DMS53 treated with DMSO at 0.1 percent for 48 hours (cell line): ENCODE data around the gene AIFM3.
"Not testable (repeated sequence)": the region's sequence is repeated elsewhere in the genome, so short reads cannot be mapped to it uniquely, and the experiment has no call there.

Experiments used
- DNase-seq: peaks from one replicate; lab custom pipeline; 2025; ENCODE audit not compliant: unreplicated experiment; lab: John Stamatoyannopoulos, UW

The AIFM3 gene

DNA sequence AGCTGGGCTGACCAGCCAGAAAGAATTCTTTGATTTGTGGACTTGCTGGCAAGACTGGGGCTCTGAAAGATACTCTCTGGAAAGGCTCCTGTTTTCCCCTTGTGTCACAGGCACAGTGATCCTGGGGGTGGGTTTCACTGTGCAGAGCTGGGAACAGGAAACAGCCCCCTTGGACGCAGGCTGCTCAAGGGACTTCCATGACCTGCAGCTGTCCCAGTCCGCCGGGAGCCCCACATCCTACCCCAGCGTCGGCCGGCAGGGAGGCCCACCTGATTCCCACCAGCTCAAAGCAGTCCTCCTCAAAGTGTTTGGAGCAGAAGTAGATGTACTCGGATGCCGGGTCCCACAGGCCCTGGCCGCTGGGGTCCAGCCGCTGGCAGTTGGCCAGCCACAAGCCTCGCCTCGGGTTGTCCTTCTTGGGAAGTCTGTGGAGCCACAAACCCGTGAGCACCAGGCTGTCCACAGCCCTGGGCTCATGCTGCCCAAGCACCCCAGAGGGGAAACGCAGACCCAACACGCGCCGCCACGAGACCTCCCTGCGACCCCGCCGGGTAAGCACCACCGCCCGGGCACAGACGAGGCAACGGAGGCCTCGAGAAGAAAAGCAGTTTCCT lies 34.0 kb downstream of the AIFM3 start:
- DNase-seq = no peak

DNA sequence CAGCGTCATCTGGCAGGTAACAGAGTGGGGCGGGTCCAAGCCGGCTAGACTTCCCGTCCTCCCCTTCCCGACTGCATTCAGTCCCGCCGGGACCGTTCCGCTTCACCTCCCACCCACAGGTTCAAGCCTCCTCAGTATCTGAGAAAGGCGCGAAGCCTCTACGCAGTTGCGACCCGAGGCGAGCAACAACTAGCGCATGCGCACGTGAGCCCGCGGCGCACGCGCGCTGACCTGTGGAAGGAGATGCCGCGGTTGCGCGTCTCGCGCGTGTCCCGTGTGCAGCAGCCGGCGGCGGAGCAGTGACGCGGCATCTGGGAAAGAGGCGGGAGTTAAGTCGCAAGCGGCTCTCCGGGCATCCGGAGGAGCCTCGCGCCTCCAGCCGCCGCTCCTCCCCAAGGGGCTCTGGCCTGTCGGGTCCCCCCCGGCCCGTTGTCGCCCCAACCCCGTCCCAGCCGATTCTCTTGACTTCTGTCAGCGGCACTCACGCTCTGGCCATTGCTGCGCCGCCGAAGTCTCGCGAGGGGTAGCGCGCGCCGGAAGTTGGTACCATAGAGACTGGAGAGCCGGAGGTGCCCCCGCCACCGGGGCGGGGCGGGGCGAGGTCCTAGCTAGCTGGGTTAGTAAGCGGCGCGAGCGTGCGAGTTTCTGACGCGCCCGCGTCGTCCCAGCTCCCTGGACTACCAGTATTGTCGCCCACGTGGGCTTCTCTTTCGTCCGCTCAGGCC lies 34.7 kb downstream of the AIFM3 start, which contains the start of gene THAP7:
TSS of gene THAP7 (minus strand) at position 518 of the 725 bp plus-strand sequence. CDS start at position 311, 207 bp downstream.
- DNase-seq = peak; percentile 60

DNA sequence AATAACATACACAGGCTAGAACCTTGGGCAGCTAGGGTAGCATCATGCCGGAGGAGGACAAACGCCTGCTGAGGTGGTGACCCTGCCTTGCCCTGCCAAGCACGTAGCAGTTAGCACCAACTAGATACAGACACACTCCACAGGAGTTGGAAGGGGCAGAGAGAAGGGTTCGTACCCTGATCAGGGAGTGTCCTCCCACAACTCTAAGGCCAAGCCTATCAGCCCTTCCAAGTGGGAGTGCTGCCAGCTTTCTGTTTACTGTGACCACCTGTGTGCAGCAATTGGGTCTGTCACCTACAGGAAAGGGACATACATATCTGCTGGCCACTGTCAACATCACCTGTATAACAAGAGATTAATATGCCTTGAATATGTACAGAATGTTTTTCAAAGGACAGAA lies 36.7 kb downstream of the AIFM3 start:
- no peak for DNase-seq

DNA sequence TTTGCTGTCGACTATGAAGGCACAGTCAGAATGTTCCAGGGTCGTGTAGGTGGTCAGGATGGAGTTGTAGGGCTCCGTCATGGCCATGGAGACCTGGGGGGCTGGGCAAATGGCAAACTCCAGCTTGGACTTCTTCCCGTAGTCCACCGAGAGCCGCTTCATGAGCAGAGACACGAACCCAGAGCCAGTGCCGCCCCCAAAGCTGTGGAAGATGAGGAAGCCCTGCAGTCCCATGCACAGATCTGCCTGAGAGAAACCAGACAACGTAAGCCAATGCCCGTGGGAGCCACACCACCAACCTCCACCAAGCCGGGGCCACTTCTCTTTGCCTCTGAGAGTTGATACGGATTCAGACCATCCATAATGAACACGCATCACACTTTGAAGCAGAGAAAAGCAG lies 42.2 kb downstream of the AIFM3 start:
- not testable (repeated sequence) for DNase-seq

DNA sequence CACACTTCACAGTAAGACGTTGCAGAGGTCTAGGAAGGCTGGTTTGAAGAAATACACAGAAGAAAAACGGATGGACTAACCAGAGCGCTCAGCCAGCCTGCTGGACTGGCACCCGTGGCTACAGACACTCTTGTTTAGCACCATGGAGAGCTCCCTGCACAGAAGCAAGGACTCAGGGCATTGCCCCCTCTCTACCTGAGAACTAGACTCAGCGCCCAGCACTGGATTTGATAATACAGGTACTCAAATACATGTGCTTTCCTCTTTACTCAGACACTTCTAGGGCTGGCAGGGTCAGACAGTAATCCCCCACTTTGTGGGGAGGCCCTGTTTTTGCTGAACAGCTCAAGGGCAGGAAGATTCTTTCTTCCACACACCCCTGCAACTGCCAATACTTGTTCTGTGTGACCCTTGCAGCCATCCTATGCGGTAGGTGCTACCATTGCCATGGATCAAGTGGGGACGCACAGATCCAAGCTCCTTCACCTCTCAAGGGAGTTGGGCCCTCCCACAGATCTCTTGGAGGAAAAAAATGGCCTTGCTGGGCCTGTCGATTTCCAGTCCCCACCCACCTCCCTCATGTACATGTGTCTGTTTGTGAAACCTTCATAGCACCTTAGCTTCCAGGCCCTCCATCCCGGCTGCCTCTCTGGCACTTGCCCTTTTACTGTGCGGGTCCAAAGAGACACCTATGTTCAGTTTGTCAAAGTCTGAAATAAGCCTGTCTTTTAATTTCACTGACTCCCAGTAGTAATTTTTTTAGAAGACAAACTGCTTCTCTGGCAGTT lies 42.8 kb downstream of the AIFM3 start:
- DNase-seq = no peak

DNA sequence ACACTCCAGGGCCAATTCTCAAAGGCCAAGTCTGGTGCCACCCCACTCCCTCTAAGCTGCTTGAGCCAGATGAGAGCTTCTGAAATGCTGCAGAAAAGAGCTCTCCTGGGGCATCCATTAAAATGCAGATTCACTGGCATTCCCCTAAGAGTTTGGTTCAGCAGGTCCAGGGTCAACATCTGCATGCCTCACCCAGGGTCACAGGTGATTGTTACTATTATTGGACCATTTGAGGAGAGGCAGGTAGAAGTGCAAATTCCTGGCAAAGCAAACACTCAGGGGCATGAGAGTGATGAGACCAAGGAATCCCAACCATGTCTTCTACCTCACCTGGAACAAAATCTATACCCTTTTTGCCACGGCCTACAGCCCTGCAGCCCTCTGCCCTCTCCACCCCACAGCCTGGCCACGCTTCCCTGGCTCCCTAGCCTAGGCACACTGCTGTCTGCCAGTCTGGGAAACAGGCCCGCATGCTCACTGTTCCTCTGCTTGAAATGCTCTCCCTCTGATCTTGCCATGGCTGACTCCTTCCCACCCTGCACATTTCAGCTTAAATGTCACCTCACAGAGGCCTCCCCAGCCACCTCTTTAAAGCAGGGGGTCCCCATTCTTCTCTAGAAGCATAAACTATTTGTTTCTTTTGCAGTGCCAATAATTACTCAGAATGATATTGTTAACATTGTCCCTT lies 43.5 kb downstream of the AIFM3 start:
- DNase-seq = no peak

GRCh38 chr22:21012446-21013407 lies 45.7 kb downstream of the AIFM3 start:
- no peak for DNase-seq

DNA sequence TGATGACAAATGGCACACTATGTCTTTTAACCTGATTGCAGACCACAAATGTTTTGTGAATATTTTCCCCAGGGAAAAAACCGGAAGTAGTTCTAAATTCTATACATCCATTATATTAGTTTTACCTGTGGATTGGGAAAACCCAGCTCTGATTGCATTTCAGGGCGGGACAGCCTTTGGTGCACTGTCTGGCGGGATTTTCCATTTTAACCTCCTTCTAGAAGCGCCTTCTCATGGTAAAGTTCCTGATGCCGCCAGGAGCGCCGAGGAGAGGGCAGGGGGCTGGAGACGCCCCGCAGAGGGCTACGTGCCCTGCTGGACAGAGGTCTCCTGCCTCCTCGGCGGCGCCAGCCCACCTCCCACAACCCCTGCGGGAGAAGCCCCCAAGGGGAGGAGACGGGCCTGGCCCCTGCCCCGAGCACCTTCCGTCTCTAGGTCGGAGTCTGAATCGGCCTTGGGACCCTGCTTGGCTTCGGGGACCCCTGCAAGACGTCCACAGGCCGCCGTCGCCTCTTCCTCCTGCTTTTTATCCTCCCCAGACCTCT lies 46.7 kb downstream of the AIFM3 start:
- no peak for DNase-seq

GRCh38 chr22:21014202-21014725 lies 47.2 kb downstream of the AIFM3 start:
- peak; percentile 45 for DNase-seq

DNA sequence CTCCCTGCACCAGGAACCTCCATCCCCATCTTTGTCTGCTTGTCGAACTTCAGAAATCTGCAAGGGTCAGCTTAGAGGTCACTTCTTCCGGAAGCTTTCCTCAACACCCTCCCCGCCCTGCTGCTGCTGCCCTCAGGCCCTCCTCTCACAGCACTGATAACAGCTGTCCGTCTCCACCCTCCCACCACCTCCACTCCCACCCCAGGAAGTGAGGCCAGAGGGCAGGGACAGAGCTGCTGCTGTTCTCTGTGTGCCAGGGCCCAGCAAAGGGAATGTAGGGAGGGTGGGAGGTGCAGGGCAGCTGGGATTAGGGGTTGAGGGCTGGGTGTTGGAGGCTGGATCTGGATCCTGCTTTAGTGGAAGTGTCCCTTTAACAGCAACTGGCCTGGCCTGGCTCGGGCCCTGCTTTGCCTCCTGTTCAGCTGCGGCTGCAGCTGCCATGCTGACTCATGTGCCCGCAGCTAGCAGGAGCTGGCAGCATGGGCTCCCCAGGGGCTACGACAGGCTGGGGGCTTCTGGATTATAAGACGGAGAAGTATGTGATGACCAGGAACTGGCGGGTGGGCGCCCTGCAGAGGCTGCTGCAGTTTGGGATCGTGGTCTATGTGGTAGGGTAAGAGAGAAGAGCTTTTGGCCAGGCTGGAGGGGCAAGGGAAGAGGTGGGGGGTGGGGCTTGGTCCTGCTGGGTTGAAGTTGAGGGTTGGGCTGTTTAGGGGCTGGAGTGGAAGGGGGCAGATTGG lies 47.8 kb downstream of the AIFM3 start, which contains the start of gene P2RX6:
TSS of gene P2RX6 (plus strand) at position 440 of the 740 bp plus-strand sequence. CDS start at position 450, 10 bp downstream.
- DNase-seq = no peak

GRCh38 chr22:21015466-21016006 lies 48.5 kb downstream of the AIFM3 start:
- DNase-seq = no peak

DNA sequence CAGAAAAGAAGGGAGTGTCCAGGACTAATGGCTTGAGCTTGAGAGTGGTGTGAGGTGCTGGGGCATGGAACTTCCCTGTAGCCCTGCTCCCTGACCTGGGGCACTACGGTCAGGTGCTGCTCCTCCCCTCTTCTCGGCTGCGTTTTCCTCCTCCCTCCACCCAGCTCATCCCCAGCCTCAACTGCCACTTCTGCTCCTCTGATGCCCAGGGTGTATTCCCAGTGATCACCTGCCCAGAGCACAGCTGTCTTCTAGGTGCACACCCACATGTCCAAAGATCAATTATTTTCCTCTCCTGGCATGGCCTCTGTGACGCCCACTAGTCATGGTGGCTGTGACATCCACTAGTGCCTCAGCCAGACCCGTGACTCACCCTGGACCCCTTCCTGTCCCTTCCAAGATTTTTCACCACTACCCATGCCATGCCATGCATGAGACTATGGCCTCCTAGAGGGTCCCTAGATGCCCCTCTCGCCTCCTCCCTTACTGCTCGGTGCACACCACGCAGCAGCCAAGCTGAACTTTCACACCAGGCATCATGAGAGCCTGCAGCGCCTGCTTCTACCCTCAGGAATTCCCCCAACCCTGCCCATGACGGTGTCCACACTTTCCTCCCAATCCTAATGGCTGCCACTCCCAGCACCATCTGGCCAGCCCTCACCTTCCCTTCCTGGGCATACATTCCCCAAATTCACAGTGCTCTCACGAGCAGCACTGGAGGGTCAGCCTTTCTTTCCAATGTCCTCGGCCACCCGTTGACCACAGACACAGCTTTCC lies 49.8 kb downstream of the AIFM3 start:
- DNase-seq = no peak

- no peak for DNase-seq
Observed at GRCh38 chr22:21018314-21018713, 51.3 kb downstream of the AIFM3 start.

- no peak for DNase-seq
Observed at GRCh38 chr22:21020802-21021429, 53.9 kb downstream of the AIFM3 start.

DNA sequence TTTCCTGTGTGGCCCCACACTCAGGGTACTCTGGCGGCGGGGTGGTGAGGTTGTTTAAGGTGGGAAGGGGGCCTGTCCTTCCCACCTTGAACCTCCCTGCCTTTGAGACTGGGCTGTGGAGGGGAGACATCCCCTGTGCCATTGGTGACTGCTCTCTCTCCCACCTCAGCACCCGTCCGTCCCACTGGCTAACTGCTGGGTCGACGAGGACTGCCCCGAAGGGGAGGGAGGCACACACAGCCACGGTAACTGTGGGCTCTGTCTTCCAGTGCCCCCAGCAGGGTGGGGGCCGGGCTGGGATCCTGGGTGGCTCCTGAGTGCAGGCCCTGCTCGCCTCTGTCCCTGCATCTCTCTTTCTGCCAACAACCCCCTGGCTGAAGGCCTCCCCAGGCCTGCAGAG lies 55.5 kb downstream of the AIFM3 start:
- DNase-seq = no peak

DNA sequence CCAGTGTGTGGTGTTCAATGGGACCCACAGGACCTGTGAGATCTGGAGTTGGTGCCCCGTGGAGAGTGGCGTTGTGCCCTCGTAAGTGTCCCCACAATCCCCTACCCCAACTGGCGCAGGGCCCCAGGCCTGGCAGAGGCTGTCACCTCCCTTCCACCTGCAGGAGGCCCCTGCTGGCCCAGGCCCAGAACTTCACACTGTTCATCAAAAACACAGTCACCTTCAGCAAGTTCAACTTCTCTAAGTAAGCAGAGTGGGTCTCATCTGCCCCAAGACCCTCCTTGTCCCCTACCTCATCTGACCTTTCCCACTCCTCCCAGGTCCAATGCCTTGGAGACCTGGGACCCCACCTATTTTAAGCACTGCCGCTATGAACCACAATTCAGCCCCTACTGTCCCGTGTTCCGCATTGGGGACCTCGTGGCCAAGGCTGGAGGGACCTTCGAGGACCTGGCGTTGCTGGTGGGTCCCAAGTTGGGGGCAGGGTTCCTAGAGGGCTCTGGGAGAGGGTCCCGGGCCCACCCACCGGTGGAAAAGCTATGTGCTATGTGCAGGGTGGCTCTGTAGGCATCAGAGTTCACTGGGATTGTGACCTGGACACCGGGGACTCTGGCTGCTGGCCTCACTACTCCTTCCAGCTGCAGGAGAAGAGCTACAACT lies 56.0 kb downstream of the AIFM3 start:
- no peak for DNase-seq

DNA sequence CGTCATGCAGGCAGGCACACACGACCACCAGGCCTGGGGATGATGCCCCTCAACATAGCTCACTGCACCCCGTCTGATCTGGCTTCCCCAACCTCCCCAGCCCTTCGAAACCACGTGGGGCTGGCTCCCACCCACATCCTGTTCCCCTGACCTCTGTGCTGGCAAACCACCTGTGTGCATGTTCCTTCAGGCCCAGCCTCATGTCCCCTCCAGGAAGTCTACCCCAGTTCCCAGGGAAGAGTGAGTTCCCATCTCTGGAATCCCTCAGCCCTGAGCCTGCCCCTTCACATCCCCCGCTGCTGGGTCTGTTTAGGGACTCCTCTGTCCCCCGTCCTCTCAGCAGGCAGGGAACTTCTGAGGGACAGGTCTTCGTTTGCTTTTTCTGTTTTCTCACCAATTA lies 58.2 kb downstream of the AIFM3 start:
- no peak for DNase-seq
